ENCODE results near the gene CLDN12.

- TF ChIP-seq POLR2A (IDR thresholded peaks at IDR 0.05) (no peak), CTCF (IDR thresholded peaks at IDR 0.05) (no peak)
Observed at GRCh38 chr7:90401989-90402388, 1.3 kb upstream of the CLDN12 start.

Measured in Peyer's patch (tissue), 4 donors.